ENCODE data around the gene GTF3C1.

GRCh38 chr16:27455700-27456099 is 94.0 kb downstream of the GTF3C1 start:
- no peak for TF ChIP-seq CTCF (IDR thresholded peaks at IDR 0.05)
- peak in 3 of 4 donors; percentile 66 to 89 (median 87) for TF ChIP-seq EP300 (IDR thresholded peaks at IDR 0.05)
